LNCaP clone FGC (cell line): ENCODE data around the gene ZNF646.

Experiments
- DNase-seq: peaks from one replicate; pipeline ENCODE4 v3.0.0-alpha.2; 2011; ENCODE audit warnings: low read depth
- H3K4me3 ChIP-seq: 2 replicates; pipeline ENCODE4 v1.5.1; 2011; ENCODE audit warnings: mild to moderate bottlenecking, low read depth, low read length, control low read depth
- CTCF ChIP-seq: IDR thresholded peaks from 2 replicates; pipeline ENCODE4 v1.5.1; 2012; ENCODE audit warnings: mild to moderate bottlenecking; ENCODE audit not compliant: control insufficient read depth, insufficient read depth; ENCODE audit errors: extremely low read depth

The ZNF646 gene

GRCh38 chr16:31132303-31132979, 58.2 kb downstream of the ZNF646 start:
- no peak overlapping the region for H3K4me3 ChIP-seq
- DNase-seq: no peak
- no peak for TF ChIP-seq CTCF

- no peak overlapping the region for H3K4me3 ChIP-seq
- DNase-seq: no peak
- no peak for TF ChIP-seq CTCF
Measured at GRCh38 chr16:31133046-31133501, 58.9 kb downstream of the ZNF646 start.
